ENCODE measurements around the gene SFTA2.

Gene SFTA2

GRCh38 chr6:30930506-30930905, 1.5 kb downstream of the SFTA2 start:
- ChIA-PET POLR2A (interaction anchor here (0.6 to 1.1 kb wide), 2 partner anchors 84 to 149 kb away, joined by 3 read pairs; no protein-coding TSS in a partner anchor), CTCF (interaction anchor here (0.8 to 2.9 kb wide), 4 partner anchors 12 to 149 kb away, joined by 3 to 15 read pairs (median 4); no protein-coding TSS in a partner anchor)
- H3K36me3 ChIP-seq (ENCODE audit: control insufficient read depth in 2 of 2, insufficient read depth in 1 of 2, low read length in 2 of 2): peaks cover 10 to 27% of the 10 kb centered on the region in 2 experiments; a peak in 2 of 3 replicates
- no peak overlapping the region for H3K27ac ChIP-seq (ENCODE audit: extremely low read depth, low read depth, low read length)
- H3K9me3 ChIP-seq (ENCODE audit: control insufficient read depth, insufficient read depth, low read depth, low read length): no peaks in the 10 kb centered on the region
- TF ChIP-seq, protein P1, sequence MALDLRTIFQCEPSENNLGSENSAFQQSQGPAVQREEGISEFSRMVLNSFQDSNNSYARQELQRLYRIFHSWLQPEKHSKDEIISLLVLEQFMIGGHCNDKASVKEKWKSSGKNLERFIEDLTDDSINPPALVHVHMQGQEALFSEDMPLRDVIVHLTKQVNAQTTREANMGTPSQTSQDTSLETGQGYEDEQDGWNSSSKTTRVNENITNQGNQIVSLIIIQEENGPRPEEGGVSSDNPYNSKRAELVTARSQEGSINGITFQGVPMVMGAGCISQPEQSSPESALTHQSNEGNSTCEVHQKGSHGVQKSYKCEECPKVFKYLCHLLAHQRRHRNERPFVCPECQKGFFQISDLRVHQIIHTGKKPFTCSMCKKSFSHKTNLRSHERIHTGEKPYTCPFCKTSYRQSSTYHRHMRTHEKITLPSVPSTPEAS (tag by site-specific recombination; IDR thresholded peaks at IDR 0.05): no peak
- no peak for TF ChIP-seq MYNN (tag by site-specific recombination; IDR thresholded peaks at IDR 0.05; ENCODE audit: borderline replicate concordance)
- TF ChIP-seq ZNF692 (tag by site-specific recombination; IDR thresholded peaks at IDR 0.05): no peak
- no peak for TF ChIP-seq ZNF701 (tag by site-specific recombination; IDR thresholded peaks at IDR 0.05)
- no peak for TF ChIP-seq ZNF366 (tag by site-specific recombination; conservative IDR thresholded peaks at IDR 0.05)
- TF ChIP-seq ZFP41 (tag by site-specific recombination; IDR thresholded peaks at IDR 0.05; ENCODE audit: borderline replicate concordance): no peak
- TF ChIP-seq, protein P2, sequence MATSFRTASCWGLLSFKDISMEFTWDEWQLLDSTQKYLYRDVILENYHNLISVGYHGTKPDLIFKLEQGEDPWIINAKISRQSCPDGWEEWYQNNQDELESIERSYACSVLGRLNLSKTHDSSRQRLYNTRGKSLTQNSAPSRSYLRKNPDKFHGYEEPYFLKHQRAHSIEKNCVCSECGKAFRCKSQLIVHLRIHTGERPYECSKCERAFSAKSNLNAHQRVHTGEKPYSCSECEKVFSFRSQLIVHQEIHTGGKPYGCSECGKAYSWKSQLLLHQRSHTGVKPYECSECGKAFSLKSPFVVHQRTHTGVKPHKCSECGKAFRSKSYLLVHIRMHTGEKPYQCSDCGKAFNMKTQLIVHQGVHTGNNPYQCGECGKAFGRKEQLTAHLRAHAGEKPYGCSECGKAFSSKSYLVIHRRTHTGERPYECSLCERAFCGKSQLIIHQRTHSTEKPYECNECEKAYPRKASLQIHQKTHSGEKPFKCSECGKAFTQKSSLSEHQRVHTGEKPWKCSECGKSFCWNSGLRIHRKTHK (tag by site-specific recombination; IDR thresholded peaks at IDR 0.05): no peak
- no peak for TF ChIP-seq HIC1 (tag by site-specific recombination; IDR thresholded peaks at IDR 0.05)
- TF ChIP-seq ZNF660 (tag by site-specific recombination; IDR thresholded peaks at IDR 0.05): no peak
- TF ChIP-seq ZNF174 (tag by site-specific recombination; IDR thresholded peaks at IDR 0.05): no peak
- TF ChIP-seq ZIC2 (tag by site-specific recombination; IDR thresholded peaks at IDR 0.05): no peak
- TF ChIP-seq ZNF37A (tag by site-specific recombination; IDR thresholded peaks at IDR 0.05): no peak
- TF ChIP-seq, protein P3, sequence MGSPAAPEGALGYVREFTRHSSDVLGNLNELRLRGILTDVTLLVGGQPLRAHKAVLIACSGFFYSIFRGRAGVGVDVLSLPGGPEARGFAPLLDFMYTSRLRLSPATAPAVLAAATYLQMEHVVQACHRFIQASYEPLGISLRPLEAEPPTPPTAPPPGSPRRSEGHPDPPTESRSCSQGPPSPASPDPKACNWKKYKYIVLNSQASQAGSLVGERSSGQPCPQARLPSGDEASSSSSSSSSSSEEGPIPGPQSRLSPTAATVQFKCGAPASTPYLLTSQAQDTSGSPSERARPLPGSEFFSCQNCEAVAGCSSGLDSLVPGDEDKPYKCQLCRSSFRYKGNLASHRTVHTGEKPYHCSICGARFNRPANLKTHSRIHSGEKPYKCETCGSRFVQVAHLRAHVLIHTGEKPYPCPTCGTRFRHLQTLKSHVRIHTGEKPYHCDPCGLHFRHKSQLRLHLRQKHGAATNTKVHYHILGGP (tag by site-specific recombination; IDR thresholded peaks at IDR 0.05): no peak
- no peak for TF ChIP-seq ZNF677 (tag by site-specific recombination; IDR thresholded peaks at IDR 0.05)
- TF ChIP-seq ZNF518A (tag by site-specific recombination; conservative IDR thresholded peaks at IDR 0.05; ENCODE audit: low read depth): no peak
- no peaks in the 10 kb centered on the region for H3K4me1 ChIP-seq (ENCODE audit: control insufficient read depth, insufficient read depth, low read length)
- H3K4me3 ChIP-seq (ENCODE audit: low read depth, low read length): no peak overlapping the region

All from HEK293 (cell line).